NT2/D1 (cell line): ENCODE results near the gene AKT3.

Experiments used
- DNase-seq: peaks from one replicate; pipeline ENCODE4 v3.0.0-alpha.2; 2011; ENCODE audit warnings: low read depth, low spot score
- H3K27me3 ChIP-seq: 2 replicates; pipeline ENCODE4 v1.6.0; 2011; ENCODE audit warnings: mild to moderate bottlenecking; ENCODE audit not compliant: insufficient read length, insufficient read depth
- H3K36me3 ChIP-seq: 2 replicates; pipeline ENCODE4 v1.6.1; 2011; ENCODE audit warnings: mild to moderate bottlenecking, low read length, mixed read lengths; ENCODE audit not compliant: insufficient read depth, insufficient read length
- H3K4me1 ChIP-seq: 2 replicates; pipeline ENCODE4 v1.5.1; 2011; ENCODE audit not compliant: insufficient read depth, insufficient read length
- H3K4me3 ChIP-seq: 2 replicates; pipeline ENCODE4 v1.5.1; 2011; ENCODE audit warnings: low read depth; ENCODE audit not compliant: insufficient read length
- H3K9ac ChIP-seq: 2 replicates; pipeline ENCODE4 v1.6.0; 2011; ENCODE audit warnings: low read depth; ENCODE audit not compliant: insufficient read length
- H3K9me3 ChIP-seq: 2 replicates; pipeline ENCODE4 v1.5.1; 2011; ENCODE audit warnings: mild to moderate bottlenecking, low read length; ENCODE audit not compliant: insufficient read depth
- SUZ12 ChIP-seq: IDR thresholded peaks from 2 replicates; pipeline ENCODE4 v1.6.1; 2011; ENCODE audit not compliant: insufficient read length, insufficient read depth; ENCODE audit errors: extremely low read depth
- YY1 ChIP-seq: IDR thresholded peaks from 2 replicates; pipeline ENCODE4 v1.6.1; 2011; ENCODE audit not compliant: insufficient read length, insufficient read depth
- ZNF274 ChIP-seq: IDR thresholded peaks from 2 replicates; pipeline ENCODE4 v1.6.1; 2011; ENCODE audit warnings: mild to moderate bottlenecking, low read depth, low read length

The AKT3 gene

DNA sequence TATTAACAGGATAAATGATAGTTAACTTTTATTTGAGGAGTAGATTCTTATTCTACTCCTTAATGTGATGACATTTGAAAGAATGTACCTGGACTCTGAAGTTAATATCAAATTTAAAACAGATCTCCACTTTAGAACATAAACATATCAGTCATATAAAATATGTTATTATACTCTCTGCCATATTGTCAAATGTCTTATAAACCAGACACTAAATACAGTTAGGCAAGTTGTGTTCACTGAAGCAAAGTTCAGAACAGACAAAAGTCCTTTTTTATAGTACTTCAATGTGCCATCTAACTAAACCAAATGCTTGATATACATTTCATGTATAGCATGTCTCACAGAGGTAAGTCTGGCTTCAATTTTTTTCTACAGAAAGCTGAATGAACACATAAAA lies 285.2 kb downstream of the AKT3 start:
- no peak overlapping the region for H3K9ac ChIP-seq
- no peak for DNase-seq
- H3K4me3 ChIP-seq: no peak overlapping the region
- TF ChIP-seq SUZ12 (no peak), YY1 (no peak), ZNF274 (no peak)
- H3K27me3 ChIP-seq: no peaks in the 10 kb centered on the region
- no peaks in the 10 kb centered on the region for H3K4me1 ChIP-seq
- 0 out of 2 replicates have a peak, but pooled peaks cover 7% of the 10 kb centered on the region for H3K9me3 ChIP-seq
- peaks cover 4% of the 10 kb centered on the region for H3K36me3 ChIP-seq

DNA sequence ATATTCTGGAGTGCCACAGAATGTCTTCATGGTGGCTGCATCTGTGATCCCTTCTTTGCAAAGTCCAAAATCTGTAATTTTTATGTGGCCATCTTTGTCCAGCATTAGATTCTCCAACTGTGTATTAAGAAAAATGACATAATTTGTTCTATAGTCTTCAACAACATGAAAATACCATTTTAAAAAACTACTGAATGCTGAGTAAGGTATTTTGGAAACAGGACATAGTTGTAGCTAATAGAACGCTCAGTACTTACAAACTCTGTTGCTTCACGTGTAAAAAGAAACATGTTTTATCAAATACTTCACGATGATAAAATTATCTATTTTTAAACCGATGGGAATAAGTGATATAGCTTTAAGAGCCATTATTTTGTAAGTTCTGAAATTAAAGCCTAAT lies 286.3 kb downstream of the AKT3 start:
- no peak for DNase-seq
- TF ChIP-seq SUZ12 (no peak), YY1 (no peak), ZNF274 (no peak)
- H3K27me3 ChIP-seq: no peaks in the 10 kb centered on the region
- peaks cover 4% of the 10 kb centered on the region for H3K36me3 ChIP-seq
- no peaks in the 10 kb centered on the region for H3K4me1 ChIP-seq
- no peak overlapping the region for H3K9ac ChIP-seq
- no peak overlapping the region for H3K4me3 ChIP-seq
- 0 out of 2 replicates have a peak, but pooled peaks cover 7% of the 10 kb centered on the region for H3K9me3 ChIP-seq

DNA sequence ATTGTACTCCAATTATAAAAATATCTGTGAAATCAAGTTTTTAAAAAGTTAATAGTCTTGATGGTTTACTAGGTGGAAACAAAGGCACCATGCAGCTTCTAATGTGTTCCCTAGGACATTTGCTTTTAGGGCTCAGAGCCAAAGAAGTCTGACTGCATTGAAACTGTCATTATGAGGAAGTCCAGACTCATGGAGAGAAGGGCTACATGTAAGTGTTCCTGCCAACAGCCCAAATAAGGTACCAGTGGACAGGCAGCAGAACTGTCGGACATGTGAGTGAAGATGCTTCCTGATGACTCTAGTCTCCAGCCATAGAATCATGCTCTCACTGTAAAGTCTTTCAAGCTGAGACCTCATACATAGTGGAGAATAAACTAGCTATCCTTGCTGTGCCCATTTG lies 287.6 kb downstream of the AKT3 start:
- no peak overlapping the region for H3K9ac ChIP-seq
- no peaks in the 10 kb centered on the region for H3K4me1 ChIP-seq
- H3K4me3 ChIP-seq: no peak overlapping the region
- H3K36me3 ChIP-seq: peaks cover 4% of the 10 kb centered on the region
- DNase-seq: no peak
- no peaks in the 10 kb centered on the region for H3K27me3 ChIP-seq
- 0 out of 2 replicates have a peak, but pooled peaks cover 7% of the 10 kb centered on the region for H3K9me3 ChIP-seq
- TF ChIP-seq YY1 (no peak), SUZ12 (no peak), ZNF274 (no peak)

DNA sequence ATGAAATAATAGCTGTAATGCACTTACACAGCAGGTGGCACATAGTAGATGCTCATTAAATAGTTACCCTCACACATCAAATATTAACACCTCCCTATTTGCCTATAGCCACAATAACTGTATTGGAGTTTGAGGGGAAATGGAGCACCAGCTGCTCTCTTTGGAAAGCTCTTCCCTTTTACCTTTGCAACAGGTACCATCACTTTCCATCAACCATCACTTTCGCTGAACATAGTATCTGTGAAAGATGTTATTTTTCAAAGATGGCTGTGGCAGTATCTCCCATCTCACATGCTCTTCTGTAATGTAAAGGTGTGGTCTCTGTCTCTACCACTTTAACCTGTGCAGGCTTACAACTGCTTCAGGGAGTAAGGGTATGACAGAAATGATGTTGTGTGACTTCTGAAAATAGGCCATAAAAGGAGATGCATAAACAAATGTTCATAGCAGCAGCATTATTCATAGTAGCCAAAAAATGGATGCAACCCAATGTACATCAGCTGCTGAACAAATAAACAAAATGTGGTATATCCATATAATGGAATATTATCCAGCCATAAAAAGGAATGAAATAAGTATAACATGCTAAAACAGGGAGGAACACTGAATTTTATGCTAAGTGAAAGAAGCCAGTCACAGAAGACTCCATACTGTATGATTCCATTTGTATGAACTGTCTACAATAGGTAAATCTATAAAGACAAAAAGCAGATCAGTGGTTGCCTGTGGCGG lies 288.3 kb downstream of the AKT3 start:
- H3K4me3 ChIP-seq: no peak overlapping the region
- 0 out of 2 replicates have a peak, but pooled peaks cover 7% of the 10 kb centered on the region for H3K9me3 ChIP-seq
- no peak for TF ChIP-seq SUZ12
- no peak for TF ChIP-seq ZNF274
- TF ChIP-seq YY1: no peak

DNA sequence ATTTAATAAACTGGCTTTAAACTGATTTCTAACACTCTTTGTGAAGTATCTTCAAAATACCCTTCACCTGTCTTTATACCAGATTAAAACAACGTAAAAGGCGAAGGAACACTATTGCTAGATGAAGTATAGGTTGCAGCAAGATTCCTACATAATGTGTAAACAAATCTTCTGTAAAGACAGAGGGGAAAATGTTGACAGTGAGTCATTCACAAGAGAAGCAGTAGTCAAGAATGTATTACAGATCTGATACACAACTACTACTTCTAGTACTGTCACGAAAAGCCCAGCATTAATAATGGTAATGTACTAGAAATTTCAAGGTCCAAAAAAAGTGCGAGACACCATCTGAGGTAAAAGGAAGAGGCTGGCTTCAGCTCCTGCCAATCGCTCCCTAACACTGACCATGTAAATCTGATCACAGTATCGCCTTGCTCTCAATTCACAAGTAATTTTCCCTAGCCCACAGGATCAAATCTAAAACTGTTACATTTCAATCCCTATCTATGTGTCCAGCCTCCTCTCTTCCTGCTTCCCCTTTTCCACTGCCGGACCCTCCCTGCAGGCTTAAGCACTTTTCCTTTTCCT lies 290.4 kb downstream of the AKT3 start:
- H3K36me3 ChIP-seq: peaks cover 4% of the 10 kb centered on the region
- no peak for TF ChIP-seq ZNF274
- no peak for TF ChIP-seq YY1
- TF ChIP-seq SUZ12: no peak
- 0 out of 2 replicates have a peak, but pooled peaks cover 7% of the 10 kb centered on the region for H3K9me3 ChIP-seq
- no peak overlapping the region for H3K9ac ChIP-seq
- no peak overlapping the region for H3K4me3 ChIP-seq
- DNase-seq: no peak
- no peaks in the 10 kb centered on the region for H3K4me1 ChIP-seq
- H3K27me3 ChIP-seq: no peaks in the 10 kb centered on the region

More for the DNA sequence above, 288.3 kb downstream of the AKT3 start:
- no peak for DNase-seq
- Histone ChIP-seq H3K9ac (no peak overlapping the region), H3K36me3 (peaks cover 4% of the 10 kb centered on the region), H3K4me1 (no peaks in the 10 kb centered on the region), H3K27me3 (no peaks in the 10 kb centered on the region)

DNA sequence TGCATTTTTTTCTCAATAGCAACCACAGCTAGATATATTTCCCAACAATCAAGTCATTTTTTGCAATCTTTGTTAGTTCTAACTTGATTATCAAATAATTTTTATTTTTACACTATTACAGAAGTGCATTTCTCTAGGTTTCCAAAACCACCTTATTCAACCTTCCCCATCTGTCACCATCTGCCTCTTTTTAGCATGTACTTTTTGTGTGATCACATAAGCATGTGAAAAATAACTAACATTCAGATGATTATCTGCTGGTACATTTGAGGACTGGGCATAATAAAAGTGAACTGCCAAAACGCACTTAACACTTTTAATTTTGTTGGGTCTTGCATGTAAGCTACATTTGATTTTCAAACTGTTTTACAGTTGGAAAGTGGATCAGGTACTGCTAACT lies 291.5 kb downstream of the AKT3 start:
- TF ChIP-seq YY1 (no peak), SUZ12 (no peak), ZNF274 (no peak)
- no peaks in the 10 kb centered on the region for H3K4me1 ChIP-seq

DNA sequence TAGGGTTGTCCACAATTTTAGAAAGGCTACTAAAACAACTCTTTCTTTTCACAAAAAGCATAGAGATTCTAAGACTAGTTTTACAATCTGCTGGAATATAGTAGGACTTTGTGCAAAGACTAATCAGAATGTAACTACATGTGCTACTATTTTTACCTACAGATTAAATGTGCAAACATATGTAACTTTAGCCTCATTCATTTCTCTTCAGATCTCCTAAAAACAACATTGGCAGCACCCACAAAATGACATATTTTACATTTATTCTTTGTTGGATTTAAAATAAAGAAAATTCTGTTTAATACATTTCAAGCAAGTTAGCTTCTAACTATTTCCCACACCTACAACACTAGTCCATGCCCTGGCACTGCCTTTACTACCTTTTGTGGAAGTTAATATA lies 292.2 kb downstream of the AKT3 start:
- Histone ChIP-seq H3K9ac (no peak overlapping the region), H3K27me3 (no peaks in the 10 kb centered on the region), H3K36me3 (no peaks in the 10 kb centered on the region), H3K9me3 (0 out of 2 replicates have a peak, but pooled peaks cover 7% of the 10 kb centered on the region), H3K4me3 (no peak overlapping the region), H3K4me1 (no peaks in the 10 kb centered on the region)
- TF ChIP-seq SUZ12 (no peak), ZNF274 (no peak), YY1 (no peak)
- no peak for DNase-seq

More for the DNA sequence above, 291.5 kb downstream of the AKT3 start:
- peaks cover 1% of the 10 kb centered on the region for H3K36me3 ChIP-seq
- DNase-seq: no peak
- no peak overlapping the region for H3K9ac ChIP-seq
- no peak overlapping the region for H3K4me3 ChIP-seq
- no peaks in the 10 kb centered on the region for H3K27me3 ChIP-seq
- 0 out of 2 replicates have a peak, but pooled peaks cover 7% of the 10 kb centered on the region for H3K9me3 ChIP-seq
